ENCODE data around the gene A1CF.

DNA sequence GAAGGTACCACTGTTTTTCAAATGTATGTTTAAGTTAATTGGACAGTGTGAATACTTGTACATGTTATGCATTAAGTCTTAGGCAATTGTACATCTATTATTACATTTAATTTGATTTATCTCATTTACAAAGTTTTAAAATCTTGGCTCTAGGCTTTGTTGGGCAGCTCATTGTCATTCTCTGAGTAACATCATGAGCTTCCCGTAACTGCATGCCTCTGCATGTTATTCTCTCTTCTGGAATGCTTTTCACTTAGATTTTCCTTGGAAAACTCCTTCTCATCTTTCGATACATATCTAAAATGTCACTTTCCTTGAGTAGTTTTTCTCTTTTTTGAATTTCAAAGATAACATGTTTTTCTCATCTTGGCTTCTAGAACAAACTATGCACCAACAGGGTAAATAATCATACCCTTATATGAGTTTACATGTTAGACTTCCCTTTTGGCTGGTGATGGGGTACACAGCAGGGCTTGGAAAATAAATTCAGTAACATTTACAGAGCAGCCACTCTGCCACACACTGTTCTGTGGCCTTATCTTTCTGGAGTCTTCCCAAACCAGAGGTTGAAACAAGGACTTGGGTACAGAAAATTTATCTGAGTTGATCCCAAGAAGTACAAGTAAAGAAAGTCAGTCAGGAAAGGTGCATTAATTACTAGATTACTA, 42.2 kb upstream of the A1CF start:
- TF ChIP-seq, protein P1, sequence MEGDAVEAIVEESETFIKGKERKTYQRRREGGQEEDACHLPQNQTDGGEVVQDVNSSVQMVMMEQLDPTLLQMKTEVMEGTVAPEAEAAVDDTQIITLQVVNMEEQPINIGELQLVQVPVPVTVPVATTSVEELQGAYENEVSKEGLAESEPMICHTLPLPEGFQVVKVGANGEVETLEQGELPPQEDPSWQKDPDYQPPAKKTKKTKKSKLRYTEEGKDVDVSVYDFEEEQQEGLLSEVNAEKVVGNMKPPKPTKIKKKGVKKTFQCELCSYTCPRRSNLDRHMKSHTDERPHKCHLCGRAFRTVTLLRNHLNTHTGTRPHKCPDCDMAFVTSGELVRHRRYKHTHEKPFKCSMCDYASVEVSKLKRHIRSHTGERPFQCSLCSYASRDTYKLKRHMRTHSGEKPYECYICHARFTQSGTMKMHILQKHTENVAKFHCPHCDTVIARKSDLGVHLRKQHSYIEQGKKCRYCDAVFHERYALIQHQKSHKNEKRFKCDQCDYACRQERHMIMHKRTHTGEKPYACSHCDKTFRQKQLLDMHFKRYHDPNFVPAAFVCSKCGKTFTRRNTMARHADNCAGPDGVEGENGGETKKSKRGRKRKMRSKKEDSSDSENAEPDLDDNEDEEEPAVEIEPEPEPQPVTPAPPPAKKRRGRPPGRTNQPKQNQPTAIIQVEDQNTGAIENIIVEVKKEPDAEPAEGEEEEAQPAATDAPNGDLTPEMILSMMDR (IDR thresholded peaks at IDR 0.05; ENCODE audit: low read depth, low read length, poor library complexity, severe bottlenecking) = no peak
- no peak for TF ChIP-seq EZH2phosphoT487 (IDR thresholded peaks at IDR 0.05; ENCODE audit: borderline replicate concordance, low read length)

All from DOHH2 (cell line).